AG09309 (cell line): ENCODE data around the gene ARHGAP23.

Experiments
- DNase-seq: peaks from one replicate; pipeline ENCODE4 v3.0.0-alpha.2; 2010; ENCODE audit warnings: low read depth
- H3K4me3 ChIP-seq: 2 replicates; pipeline ENCODE4 v1.5.1; 2011; ENCODE audit warnings: mild to moderate bottlenecking, low read depth, low read length, moderate library complexity; ENCODE audit not compliant: control insufficient read depth
- CTCF ChIP-seq: IDR thresholded peaks from 2 replicates; pipeline ENCODE4 v1.5.1; 2011; ENCODE audit warnings: mild to moderate bottlenecking, low read depth, low read length, inconsistent platforms; ENCODE audit not compliant: insufficient read depth, control insufficient read depth; ENCODE audit errors: missing control alignments

Gene ARHGAP23

GRCh38 chr17:38451030-38451839 is 23.0 kb downstream of the ARHGAP23 start:
- peak overlapping the region; percentile 52 for H3K4me3 ChIP-seq
- TF ChIP-seq CTCF: no peak

DNA sequence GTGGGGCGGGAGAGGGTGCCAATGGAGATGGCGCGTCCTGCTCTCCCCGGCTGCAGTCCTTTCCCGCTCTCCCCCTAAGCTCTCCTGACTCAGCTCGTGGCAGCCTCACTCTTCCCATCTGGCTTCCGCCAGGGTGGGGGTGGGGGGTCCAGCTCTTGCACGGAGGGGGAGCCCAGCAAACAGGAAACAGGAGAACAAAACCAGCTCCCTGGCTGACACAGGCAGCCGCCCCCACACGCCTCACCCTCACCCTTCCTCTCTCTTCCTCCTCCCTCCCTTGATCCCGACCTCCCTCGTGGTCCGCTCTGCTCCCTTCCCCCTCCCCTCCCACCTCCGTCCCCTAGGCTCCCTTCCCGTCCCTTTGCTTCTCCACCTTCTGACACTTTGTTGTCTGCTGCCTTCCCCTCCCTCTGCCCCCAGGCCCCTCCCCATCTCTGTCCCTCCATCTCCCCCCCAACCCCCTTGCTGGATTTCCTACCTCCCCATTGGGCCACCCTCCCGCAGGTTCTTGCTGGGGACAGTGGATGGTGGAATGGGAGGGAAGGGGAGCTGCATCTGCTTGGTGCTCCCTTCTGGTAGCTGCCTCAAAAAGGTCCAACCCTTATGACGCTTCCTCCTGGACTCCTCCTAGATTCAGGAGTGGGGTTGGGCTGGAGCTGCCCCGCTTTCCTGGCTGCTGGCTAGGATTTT is 23.7 kb downstream of the ARHGAP23 start:
- no peak for TF ChIP-seq CTCF
- DNase-seq: peak; percentile 77
- H3K4me3 ChIP-seq: peak overlapping the region; percentile 52

More at GRCh38 chr17:38451030-38451839, 23.0 kb downstream of the ARHGAP23 start:
- DNase-seq: no peak

- peak overlapping the region; percentile 52; the same call in 1 of the 2 replicates for H3K4me3 ChIP-seq
- DNase-seq: no peak
- TF ChIP-seq CTCF: no peak
Observed at GRCh38 chr17:38452719-38453118, 24.5 kb downstream of the ARHGAP23 start.

DNA sequence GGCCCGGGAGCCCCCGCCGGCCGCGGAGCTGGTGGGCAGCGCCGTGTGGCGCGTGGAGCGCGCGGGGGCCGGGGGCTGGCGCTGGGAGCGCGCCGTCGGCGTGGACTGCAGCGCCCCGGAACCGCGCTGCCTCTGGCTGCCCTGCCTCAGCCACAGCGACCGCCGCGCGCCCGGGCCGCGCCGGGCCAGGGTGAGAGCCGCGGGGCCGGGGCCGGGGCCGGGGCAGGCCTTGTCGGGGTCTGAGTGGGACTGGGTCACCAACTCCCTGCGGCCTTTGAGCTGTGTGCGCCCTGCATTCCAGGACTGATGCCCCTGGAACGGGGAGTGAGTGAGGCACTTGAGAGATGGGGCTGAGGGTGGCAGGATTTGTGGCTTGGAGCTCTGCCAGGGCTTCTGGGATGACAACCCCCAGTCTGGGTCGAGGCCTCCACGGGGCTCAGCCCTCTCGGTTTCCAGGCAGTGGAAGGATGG is 25.7 kb downstream of the ARHGAP23 start:
- DNase-seq: no peak
- TF ChIP-seq CTCF: no peak
- peak overlapping the region; percentile 55 for H3K4me3 ChIP-seq

GRCh38 chr17:38454532-38454931 is 26.3 kb downstream of the ARHGAP23 start:
- DNase-seq: no peak
- TF ChIP-seq CTCF: no peak
- H3K4me3 ChIP-seq: peak overlapping the region; percentile 55

DNA sequence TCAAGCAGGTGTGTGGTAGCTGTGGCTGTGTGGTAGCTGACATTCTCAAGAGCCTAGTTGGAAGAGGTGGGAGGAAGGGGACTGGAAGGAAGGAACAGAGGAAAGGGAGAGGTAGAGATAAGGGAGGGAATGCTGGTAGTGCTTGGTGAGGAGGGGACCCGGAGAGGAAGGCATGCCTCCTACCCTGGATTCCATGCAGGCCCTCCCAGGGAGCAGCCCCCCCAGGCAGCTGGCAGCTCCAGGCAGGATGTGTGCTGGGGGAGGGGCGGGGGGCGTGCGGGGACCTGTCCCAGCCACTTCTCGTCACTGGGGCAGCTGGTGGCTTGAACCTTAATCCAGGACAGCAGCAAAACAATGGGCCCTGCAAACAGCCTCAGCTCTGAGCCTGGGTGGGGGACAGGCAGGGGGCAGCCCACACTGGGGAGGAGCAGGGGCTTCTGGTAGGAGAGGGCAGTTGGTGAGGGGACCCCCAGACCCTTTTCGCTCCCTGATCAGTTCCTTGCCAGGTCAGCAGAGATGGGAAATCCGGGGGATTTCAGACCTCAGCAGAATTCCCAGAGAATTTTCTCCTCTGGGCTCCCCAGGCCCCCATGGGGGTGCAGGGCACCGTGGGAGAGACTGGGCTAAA is 27.1 kb downstream of the ARHGAP23 start:
- TF ChIP-seq CTCF: no peak
- H3K4me3 ChIP-seq: peak overlapping the region; percentile 55
- DNase-seq: no peak
